Measurements from ENCODE around the gene ADGB.

DNA sequence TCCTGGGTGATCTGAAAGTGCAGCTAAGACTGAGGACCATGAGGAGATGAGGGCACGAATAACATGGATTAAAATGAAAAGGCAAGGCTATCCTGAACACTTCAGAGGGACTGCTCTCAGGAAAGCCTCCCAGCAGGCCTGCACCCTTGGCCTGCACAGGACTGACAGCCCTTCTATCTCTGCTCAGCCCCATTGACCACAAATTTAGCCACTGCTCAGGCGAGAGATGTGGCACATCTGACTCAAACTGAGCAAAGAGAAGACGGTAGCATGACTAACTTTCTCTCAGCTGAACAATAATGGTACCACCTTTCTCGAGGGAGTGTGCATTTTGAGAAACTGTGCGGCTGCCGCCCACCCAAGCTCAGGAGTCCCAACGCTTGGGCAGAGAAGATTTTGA is 257.5 kb downstream of the ADGB start:
- TF ChIP-seq, protein P1, sequence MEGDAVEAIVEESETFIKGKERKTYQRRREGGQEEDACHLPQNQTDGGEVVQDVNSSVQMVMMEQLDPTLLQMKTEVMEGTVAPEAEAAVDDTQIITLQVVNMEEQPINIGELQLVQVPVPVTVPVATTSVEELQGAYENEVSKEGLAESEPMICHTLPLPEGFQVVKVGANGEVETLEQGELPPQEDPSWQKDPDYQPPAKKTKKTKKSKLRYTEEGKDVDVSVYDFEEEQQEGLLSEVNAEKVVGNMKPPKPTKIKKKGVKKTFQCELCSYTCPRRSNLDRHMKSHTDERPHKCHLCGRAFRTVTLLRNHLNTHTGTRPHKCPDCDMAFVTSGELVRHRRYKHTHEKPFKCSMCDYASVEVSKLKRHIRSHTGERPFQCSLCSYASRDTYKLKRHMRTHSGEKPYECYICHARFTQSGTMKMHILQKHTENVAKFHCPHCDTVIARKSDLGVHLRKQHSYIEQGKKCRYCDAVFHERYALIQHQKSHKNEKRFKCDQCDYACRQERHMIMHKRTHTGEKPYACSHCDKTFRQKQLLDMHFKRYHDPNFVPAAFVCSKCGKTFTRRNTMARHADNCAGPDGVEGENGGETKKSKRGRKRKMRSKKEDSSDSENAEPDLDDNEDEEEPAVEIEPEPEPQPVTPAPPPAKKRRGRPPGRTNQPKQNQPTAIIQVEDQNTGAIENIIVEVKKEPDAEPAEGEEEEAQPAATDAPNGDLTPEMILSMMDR (IDR thresholded peaks at IDR 0.05; ENCODE audit: insufficient read depth, low read length, poor library complexity, severe bottlenecking), result no peak
- no peak for TF ChIP-seq EZH2phosphoT487 (conservative IDR thresholded peaks at IDR 0.05; ENCODE audit: low read length)
